ENCODE measurements around the gene PBX1. TPM values are rescaled to one million over a fixed set of nuclear protein-coding genes. Genes with fewer than 3 reads are reported as not detected.

Gene PBX1
- total RNA-seq, 4 donors from 2014 or later: 89.6 to 138 (median 112) TPM

GRCh38 chr1:164764333-164764732, 205.3 kb downstream of the PBX1 start:
- H3K4me1 ChIP-seq: peaks cover 58 to 77% (median 67%) of the 10 kb centered on the region in 4 donors

GRCh38 chr1:164765557-164765956, 206.6 kb downstream of the PBX1 start:
- no peaks in the 10 kb centered on the region for H3K27me3 ChIP-seq
- H3K36me3 ChIP-seq: no peaks in the 10 kb centered on the region
- H3K27ac ChIP-seq (replicated peaks in 1 of 4): peak overlapping the region; percentile 61 to 77 (median 76)
- no peak overlapping the region for H3K4me3 ChIP-seq
- H3K9me3 ChIP-seq: no peaks in the 10 kb centered on the region
- peaks cover 58 to 74% (median 67%) of the 10 kb centered on the region in 4 donors for H3K4me1 ChIP-seq
- intact Hi-C loops (cut with DNase I): loop anchor here (5.0 kb wide), 1 partner anchor 63 kb away; no protein-coding TSS in a partner anchor
- no peak for DNase-seq (ENCODE audit: extremely low spot score)
- TF ChIP-seq POLR2AphosphoS5 (IDR thresholded peaks at IDR 0.05) (peak in 1 of 2 donors; percentile 64), EP300 (IDR thresholded peaks at IDR 0.05) (no peak), CTCF (IDR thresholded peaks at IDR 0.05) (no peak), POLR2A (IDR thresholded peaks at IDR 0.05; ENCODE audit: low read depth) (no peak)

More at GRCh38 chr1:164764333-164764732, 205.3 kb downstream of the PBX1 start:
- H3K27me3 ChIP-seq: no peaks in the 10 kb centered on the region
- DNase-seq (ENCODE audit: extremely low spot score): no peak
- WGBS: 94% methylated on average over 1 of the region's 1 CpG
- no peaks in the 10 kb centered on the region for H3K9me3 ChIP-seq
- intact Hi-C loops (cut with DNase I): no loop called here
- no peaks in the 10 kb centered on the region for H3K36me3 ChIP-seq
- H3K4me3 ChIP-seq: no peak overlapping the region
- peak overlapping the region in 3 of 4 donors; percentile 75 to 77 (median 76) for H3K27ac ChIP-seq (replicated peaks in 1 of 4)
- TF ChIP-seq EP300 (IDR thresholded peaks at IDR 0.05) (no peak), POLR2A (IDR thresholded peaks at IDR 0.05; ENCODE audit: low read depth) (no peak), CTCF (IDR thresholded peaks at IDR 0.05) (no peak), POLR2AphosphoS5 (IDR thresholded peaks at IDR 0.05) (no peak)

GRCh38 chr1:164765992-164766720, 207.2 kb downstream of the PBX1 start:
- intact Hi-C loops (cut with DNase I): loop anchor here (5.0 kb wide), 1 partner anchor 64 kb away; no protein-coding TSS in a partner anchor
- WGBS: 66% methylated on average over 1 of the region's 1 CpG
- Histone ChIP-seq H3K27ac (replicated peaks in 1 of 4) (peak overlapping the region; percentile 61 to 77 (median 76)), H3K4me3 (no peak overlapping the region), H3K9me3 (no peaks in the 10 kb centered on the region), H3K27me3 (no peaks in the 10 kb centered on the region), H3K4me1 (peaks cover 58 to 74% (median 67%) of the 10 kb centered on the region in 4 donors), H3K36me3 (no peaks in the 10 kb centered on the region)
- TF ChIP-seq POLR2A (IDR thresholded peaks at IDR 0.05; ENCODE audit: low read depth) (no peak), CTCF (IDR thresholded peaks at IDR 0.05) (no peak), EP300 (IDR thresholded peaks at IDR 0.05) (no peak), POLR2AphosphoS5 (IDR thresholded peaks at IDR 0.05) (no peak)
- no peak for DNase-seq (ENCODE audit: extremely low spot score)

- 53% methylated on average over 3 of the region's 3 CpGs for WGBS
- Histone ChIP-seq H3K9me3 (no peaks in the 10 kb centered on the region), H3K36me3 (no peaks in the 10 kb centered on the region), H3K4me1 (peaks cover 74 to 90% (median 81%) of the 10 kb centered on the region in 4 donors), H3K27ac (replicated peaks in 1 of 4) (peak overlapping the region; percentile 61 to 77 (median 76)), H3K27me3 (no peaks in the 10 kb centered on the region), H3K4me3 (no peak overlapping the region)
- intact Hi-C loops (cut with DNase I): loop anchor here (5.0 kb wide), 1 partner anchor 66 kb away; no protein-coding TSS in a partner anchor
- DNase-seq (ENCODE audit: extremely low spot score): no peak
- TF ChIP-seq EP300 (IDR thresholded peaks at IDR 0.05) (no peak), POLR2AphosphoS5 (IDR thresholded peaks at IDR 0.05) (no peak), CTCF (IDR thresholded peaks at IDR 0.05) (no peak), POLR2A (IDR thresholded peaks at IDR 0.05; ENCODE audit: low read depth) (no peak)
Observed at GRCh38 chr1:164767752-164768402, 208.9 kb downstream of the PBX1 start.
